GM12878 (cell line): ENCODE measurements around the gene PKN2.

Experiments
- CBFB ChIP-seq: IDR thresholded peaks from 2 replicates; pipeline ENCODE4 v1.6.1; 2016; ENCODE audit warnings: antibody characterized with exemption, low read depth
- CTCF ChIP-seq, 3 experiments: IDR thresholded peaks in 2 of 3; conservative IDR thresholded peaks in 1 of 3; 2 replicates each; pipeline ENCODE4 v1.5.1; 2011; ENCODE audit warnings: low read depth in 3 of 3, low read length in 3 of 3, mild to moderate bottlenecking in 3 of 3, control low read depth in 2 of 3, moderate library complexity in 2 of 3, inconsistent platforms in 1 of 3, mixed read lengths in 1 of 3; ENCODE audit not compliant: control insufficient read depth in 2 of 3, insufficient read depth in 1 of 3; ENCODE audit errors: extremely low read depth in 1 of 3
- ESRRA ChIP-seq: IDR thresholded peaks from 2 replicates; pipeline ENCODE4 v1.6.1; 2012; ENCODE audit warnings: mild to moderate bottlenecking, low read length, improper control_type of control experiment
- EZH2 ChIP-seq: IDR thresholded peaks from 2 replicates; pipeline ENCODE4 v1.6.1; 2012; ENCODE audit warnings: low read depth, mild to moderate bottlenecking, control low read depth, inconsistent platforms, low read length, borderline replicate concordance; ENCODE audit not compliant: control insufficient read depth

DNA sequence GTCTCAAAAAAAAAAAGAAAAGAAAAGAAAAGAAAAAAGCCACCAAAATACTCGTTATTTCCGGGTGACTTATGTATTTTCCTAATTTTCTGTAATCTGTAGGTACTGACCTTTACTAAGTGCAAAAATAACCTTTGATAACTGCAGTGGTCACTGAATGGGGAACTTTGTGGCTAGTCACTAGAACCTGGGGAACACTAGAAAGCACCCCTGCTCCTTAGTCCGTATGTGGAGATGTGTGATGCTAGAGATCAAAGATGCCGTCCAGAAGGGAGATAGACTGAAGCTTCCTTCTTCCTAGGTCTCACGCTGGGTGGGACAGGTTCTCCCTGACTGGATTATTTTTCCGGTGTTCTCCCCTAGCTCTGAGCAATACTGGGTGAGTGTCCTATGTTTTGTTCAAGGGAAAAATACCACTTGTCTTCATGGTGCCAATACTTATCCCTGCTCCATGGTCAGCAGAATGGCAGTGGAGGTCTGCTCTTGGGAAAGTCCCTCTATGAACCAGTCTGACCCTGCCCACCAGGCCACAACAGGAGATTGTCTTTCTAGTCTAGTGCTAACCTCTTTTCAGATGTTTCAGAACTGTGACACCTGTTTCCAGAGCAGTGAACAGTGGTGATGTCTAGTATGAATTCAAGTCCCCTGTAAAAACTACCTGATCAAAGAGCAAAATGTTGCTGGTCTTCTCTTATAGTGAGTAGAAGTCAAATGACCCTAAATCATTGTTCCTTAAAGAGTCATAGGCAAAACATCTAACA is 167.4 kb downstream of the PKN2 start:
- TF ChIP-seq CBFB (no peak), ESRRA (no peak), CTCF (IDR thresholded peaks at IDR 0.05 in 2 of 3, conservative IDR thresholded peaks at IDR 0.05 in 1 of 3; ENCODE audit: control insufficient read depth in 2 of 3, extremely low read depth in 1 of 3, insufficient read depth in 1 of 3, low read depth in 3 of 3, low read length in 3 of 3) (no peak), EZH2 (no peak)
